Common myeloid progenitor, CD34-positive (primary cell): ENCODE data around the gene FCHO1.

Source experiments
- CTCF ChIA-PET: fragments of 350-600 bp; sonication (Branson Sonifier 250); formaldehyde crosslinking; loops from one replicate; lab custom pipeline; 2021; ENCODE audit warnings: antibody characterized with exemption; lab: Charles Lee
- POLR2A ChIA-PET: fragments of 350-600 bp; sonication (Branson Sonifier 250); formaldehyde crosslinking; loops from one replicate; lab custom pipeline; 2021; ENCODE audit warnings: antibody characterized with exemption; lab: Charles Lee
- DNase-seq, 3 donors: peaks; one replicate each; pipeline versions ENCODE4 v3.0.0 to v3.0.0-alpha.2; 2013
- H3K27ac ChIP-seq, 2 experiments: 1 replicate in 1 of 2; 2 replicates in 1 of 2; pipeline ENCODE4 v1.7.0; 2013; ENCODE audit warnings: inconsistent platforms in 2 of 2, low read length in 2 of 2, mild to moderate bottlenecking in 2 of 2, low read depth in 1 of 2, moderate library complexity in 1 of 2; ENCODE audit not compliant: severe bottlenecking in 2 of 2, insufficient read depth in 1 of 2, poor library complexity in 1 of 2
- H3K27me3 ChIP-seq, 5 experiments: replicated peaks in 2 of 5; 1 replicate in 3 of 5; 2 replicates in 2 of 5; pipeline versions ENCODE4 v1.6.1 to v1.7.0; 2013; ENCODE audit warnings: low read length in 4 of 5, mild to moderate bottlenecking in 2 of 5, moderate library complexity in 2 of 5, inconsistent platforms in 1 of 5; ENCODE audit not compliant: insufficient read depth in 5 of 5, control insufficient read depth in 4 of 5
- H3K36me3 ChIP-seq, 4 experiments: 1 replicate in 2 of 4; 2 replicates in 2 of 4; pipeline versions ENCODE4 v1.6.1 to v1.7.0; 2013; ENCODE audit warnings: low read length in 3 of 4, control low read depth in 1 of 4, mild to moderate bottlenecking in 1 of 4; ENCODE audit not compliant: control insufficient read depth in 4 of 4, insufficient read depth in 4 of 4
- H3K4me1 ChIP-seq, 4 experiments: 1 replicate in 3 of 4; 2 replicates in 1 of 4; pipeline versions ENCODE4 v1.6.1 to v1.7.1; 2013; ENCODE audit warnings: low read length in 3 of 4, mild to moderate bottlenecking in 3 of 4, control low read depth in 1 of 4, inconsistent platforms in 1 of 4, moderate library complexity in 1 of 4; ENCODE audit not compliant: control insufficient read depth in 4 of 4, insufficient read depth in 4 of 4; ENCODE audit errors: control extremely low read depth in 1 of 4
- H3K4me3 ChIP-seq, 7 experiments: 1 replicate in 4 of 7; 2 replicates in 3 of 7; pipeline versions ENCODE4 v1.5.1 to v1.7.0; 2013; ENCODE audit warnings: mild to moderate bottlenecking in 7 of 7, low read length in 6 of 7, moderate library complexity in 6 of 7, inconsistent platforms in 2 of 7, low read depth in 2 of 7, control low read depth in 1 of 7; ENCODE audit not compliant: insufficient read depth in 4 of 7, control insufficient read depth in 1 of 7; ENCODE audit errors: extremely low read depth in 1 of 7
- H3K9me3 ChIP-seq, 5 experiments: 1 replicate in 4 of 5; 2 replicates in 1 of 5; pipeline versions ENCODE4 v1.6.1 to v1.7.1; 2013; ENCODE audit warnings: low read length in 4 of 5, mild to moderate bottlenecking in 2 of 5, inconsistent platforms in 1 of 5, low read depth in 1 of 5, moderate library complexity in 1 of 5; ENCODE audit not compliant: control insufficient read depth in 4 of 5, insufficient read depth in 2 of 5; ENCODE audit errors: control extremely low read depth in 1 of 5
- WGBS: methylation state at CpG from one replicate; pipeline ENCODE4 v1.1.5; 2013; ENCODE audit not compliant: insufficient coverage; 5-methylcytosine and 5-hydroxymethylcytosine counted together

The FCHO1 gene

DNA sequence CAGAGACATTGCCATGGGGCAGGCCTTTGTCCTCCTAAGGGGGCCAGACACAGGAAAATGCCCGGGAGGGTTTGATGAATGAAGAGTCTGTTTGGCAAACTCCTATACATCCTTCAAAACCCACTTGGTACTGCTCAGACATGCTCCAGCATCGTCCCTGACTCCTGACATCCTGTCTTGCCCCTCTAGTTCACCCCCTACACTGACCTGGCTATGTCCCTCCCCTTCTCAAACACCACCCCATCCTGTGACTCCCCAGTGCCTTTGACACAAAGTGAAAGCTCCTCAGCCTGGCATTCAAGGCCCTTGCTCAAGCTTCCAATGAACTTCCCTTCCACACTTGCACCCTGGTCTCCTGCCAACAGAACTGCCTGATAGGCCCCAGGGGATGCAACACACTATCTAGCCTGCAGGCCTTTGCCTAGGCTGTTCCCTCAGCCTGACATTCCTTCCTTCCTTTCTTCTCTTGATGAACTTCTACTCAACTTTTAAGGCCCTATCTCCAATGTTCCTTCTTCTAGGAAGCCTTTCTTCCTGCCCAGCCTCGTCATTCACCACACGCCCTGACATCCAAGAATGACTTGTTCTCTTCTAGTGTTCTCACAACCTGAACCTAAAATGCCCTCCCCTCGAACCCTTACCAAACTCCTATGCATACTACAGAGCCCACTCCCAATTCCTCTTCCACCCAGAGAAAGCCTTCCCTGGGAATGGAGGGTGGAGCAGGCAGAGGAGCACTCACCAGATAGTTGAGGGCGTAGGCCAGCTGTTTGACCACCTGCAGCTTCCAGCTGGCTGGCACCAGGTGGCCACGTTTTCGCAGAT, 84.1 kb downstream of the FCHO1 start:
- WGBS, result 98% methylated on average over 4 of the region's 8 CpGs
- no peak overlapping the region for H3K4me3 ChIP-seq
- no peaks in the 10 kb centered on the region for H3K27me3 ChIP-seq
- DNase-seq, result no peak
- peaks cover 20 to 86% (median 72%) of the 10 kb centered on the region in 4 experiments for H3K36me3 ChIP-seq
- POLR2A ChIA-PET, result no interaction called here
- peaks cover 0 to 4% (median 0%) of the 10 kb centered on the region in 5 experiments for H3K9me3 ChIP-seq
- H3K4me1 ChIP-seq, result no peaks in the 10 kb centered on the region
- CTCF ChIA-PET, result interaction anchor here (1.4 to 2.6 kb wide), 4 partner anchors 16 to 32 kb away, joined by 5 to 13 read pairs (median 6); partner anchors contain the start of gene RPL18A
- H3K27ac ChIP-seq, result no peak overlapping the region

DNA sequence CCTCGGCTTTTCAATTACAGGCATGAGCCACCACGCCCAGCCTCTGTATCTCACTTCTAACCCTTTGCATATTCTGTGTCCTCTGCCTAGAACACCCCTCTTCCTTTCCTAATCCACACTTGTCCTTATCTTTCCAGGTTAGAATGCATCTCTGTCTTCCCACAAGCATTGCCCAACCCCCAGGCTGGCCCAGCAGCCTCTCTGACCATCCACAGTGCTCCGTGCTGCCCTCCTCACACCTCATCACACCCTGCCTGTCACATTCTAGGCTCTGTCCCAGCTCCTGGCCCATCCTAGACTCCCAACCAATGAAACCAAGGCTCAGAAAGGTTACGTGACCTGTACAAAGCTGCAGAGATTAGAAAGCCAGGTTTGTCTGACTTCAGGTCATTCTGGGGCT, 85.3 kb downstream of the FCHO1 start:
- ChIA-PET CTCF (interaction anchor here (1.9 kb wide), 1 partner anchor 23 kb away, joined by 5 read pairs; the partner anchor contains the start of gene RPL18A), POLR2A (no interaction called here)
- Histone ChIP-seq H3K4me1 (no peaks in the 10 kb centered on the region), H3K4me3 (no peak overlapping the region), H3K36me3 (peaks cover 19 to 90% (median 78%) of the 10 kb centered on the region in 4 experiments), H3K9me3 (no peaks in the 10 kb centered on the region), H3K27ac (no peak overlapping the region), H3K27me3 (no peaks in the 10 kb centered on the region)
- no peak for DNase-seq
- WGBS, result 100% methylated on average over 4 of the region's 4 CpGs

DNA sequence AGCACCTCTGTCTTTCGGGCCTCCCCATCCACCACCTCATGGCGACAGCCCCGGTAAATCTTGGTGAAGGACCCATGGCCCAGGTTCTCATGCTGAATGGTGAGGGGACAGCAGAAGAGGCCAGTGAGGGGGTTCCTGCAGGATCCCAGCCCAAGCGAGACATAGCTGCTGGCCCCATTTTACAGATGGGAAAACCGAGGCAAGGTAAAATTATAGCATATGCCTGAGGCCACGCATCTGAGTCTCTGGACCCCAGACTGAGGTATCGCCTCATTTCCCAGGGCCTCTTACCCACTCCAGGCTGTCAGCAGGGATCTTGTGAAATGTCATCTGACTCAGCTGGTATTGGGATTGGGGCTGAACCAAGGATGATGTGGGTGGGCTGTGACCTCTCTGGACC, 86.7 kb downstream of the FCHO1 start:
- 99% methylated on average over 5 of the region's 7 CpGs for WGBS
- H3K4me3 ChIP-seq, result no peak overlapping the region
- H3K27ac ChIP-seq, result no peak overlapping the region
- no peaks in the 10 kb centered on the region for H3K4me1 ChIP-seq
- ChIA-PET CTCF (no interaction called here), POLR2A (interaction anchor here (0.8 kb wide), 1 partner anchor 10 kb away, joined by 5 read pairs; the partner anchor contains the start of gene JAK3)
- H3K9me3 ChIP-seq, result no peaks in the 10 kb centered on the region
- H3K27me3 ChIP-seq, result no peaks in the 10 kb centered on the region
- peaks cover 16 to 89% (median 70%) of the 10 kb centered on the region in 4 experiments for H3K36me3 ChIP-seq
- no peak for DNase-seq
